Stimulated activated CD4-positive, alpha-beta T cell treated with anti-CD3 and anti-CD28 coated beads, Interleukin-12 subunit alpha, Interleukin-12 subunit beta, amount 100 ng/mL, for 4 hours (primary cell): ENCODE results near the gene CFAP100.

Source experiments
- DNase-seq: peaks from one replicate; pipeline ENCODE4 v3.0.0-alpha.2; 2020

Gene CFAP100

DNA sequence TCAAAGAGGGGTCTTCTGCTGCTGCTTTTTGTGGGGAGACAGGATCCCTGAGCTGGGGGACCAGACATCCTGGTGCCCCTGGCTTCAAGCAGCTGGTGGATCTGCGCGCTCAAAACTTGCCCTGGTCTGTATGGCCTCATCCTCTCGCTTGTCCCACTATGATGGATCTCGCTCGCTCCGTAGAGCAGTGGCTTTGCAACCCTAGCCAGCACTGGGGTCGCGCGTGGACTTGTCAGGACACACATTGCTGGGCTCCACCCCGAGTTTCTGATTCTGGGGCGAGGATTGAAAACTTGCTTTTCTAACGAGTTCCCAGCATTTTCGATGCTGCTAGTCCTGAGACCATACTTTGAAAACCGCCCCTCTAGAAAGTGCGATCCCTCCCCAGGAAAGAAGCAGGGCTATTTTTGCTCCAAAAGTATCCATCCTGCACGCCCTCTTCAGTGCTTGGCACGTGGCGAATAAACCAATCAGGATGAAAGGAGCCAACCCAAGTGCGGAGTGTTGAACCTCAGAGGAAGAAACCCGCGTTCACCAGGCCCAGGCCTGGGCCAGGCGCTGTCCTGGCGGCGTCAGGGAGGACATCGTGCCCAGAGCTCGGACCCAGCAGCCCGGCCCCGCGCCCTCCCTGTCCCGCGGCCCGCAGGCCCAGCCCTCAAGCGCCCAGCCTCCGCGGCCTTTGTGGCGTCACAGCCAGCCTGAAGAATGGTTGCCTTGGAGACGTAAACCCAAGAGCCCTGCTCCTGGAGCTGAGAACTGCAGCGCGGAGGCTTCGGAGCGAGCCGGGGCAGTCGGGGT lies at the start of gene CFAP100:
Gene CFAP100 (plus strand): TSS at position 731 of the 798 bp plus-strand sequence. CDS start 1,092 bp downstream, outside the sequence.
- DNase-seq: no peak

DNA sequence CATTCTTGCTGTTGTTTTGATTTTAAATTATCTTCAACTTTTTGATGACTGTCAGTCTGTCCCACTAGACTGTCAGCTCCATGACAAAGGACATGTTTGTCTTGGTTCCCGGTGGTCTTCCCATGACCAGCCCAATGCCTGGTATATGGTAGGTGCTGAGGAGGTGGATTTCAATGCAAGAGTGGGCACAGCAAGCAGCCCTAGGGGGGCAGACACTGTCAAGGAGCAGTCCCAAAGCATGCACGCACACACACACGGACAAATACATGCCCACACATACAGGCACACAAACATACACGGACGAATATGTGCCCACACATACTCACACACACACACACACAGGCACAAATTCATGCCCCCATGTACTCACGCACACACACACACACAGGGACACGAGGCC lies 49.5 kb upstream of the CFAP100 start:
- no peak for DNase-seq

- DNase-seq: no peak
Observed at GRCh38 chr3:126345641-126346460, 48.9 kb upstream of the CFAP100 start.

GRCh38 chr3:126346466-126346865 lies 48.2 kb upstream of the CFAP100 start:
- DNase-seq: no peak

DNA sequence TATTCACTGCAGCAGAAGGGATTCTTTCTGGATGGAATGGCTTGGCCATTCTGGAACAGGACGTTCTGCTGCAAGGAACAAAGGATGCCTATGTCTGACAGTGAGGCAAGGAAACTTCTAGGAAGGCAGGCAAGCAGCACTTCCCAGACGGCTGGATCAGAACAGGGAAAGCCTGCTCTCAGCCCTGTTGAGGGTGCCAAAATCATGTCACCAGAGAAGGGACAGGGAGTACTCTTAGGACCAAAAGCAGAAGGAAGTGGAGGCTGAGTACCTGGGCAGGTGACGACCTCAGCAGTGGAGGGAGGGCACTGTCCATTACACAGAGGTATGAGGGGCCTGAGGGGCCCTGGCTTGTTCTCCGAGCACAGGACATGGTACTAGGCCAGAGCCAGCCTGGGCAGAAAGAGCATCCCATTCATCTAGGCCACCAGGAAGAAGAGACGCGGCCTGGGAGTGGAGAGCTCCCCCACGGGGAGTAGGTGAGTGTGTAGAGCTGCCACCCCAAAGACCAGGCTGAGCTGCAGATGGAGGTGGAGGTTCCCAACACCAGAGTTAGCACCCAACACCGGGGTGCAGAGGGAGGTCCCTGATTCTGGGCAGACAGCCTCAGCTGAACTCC lies 47.1 kb upstream of the CFAP100 start:
- DNase-seq: no peak

DNA sequence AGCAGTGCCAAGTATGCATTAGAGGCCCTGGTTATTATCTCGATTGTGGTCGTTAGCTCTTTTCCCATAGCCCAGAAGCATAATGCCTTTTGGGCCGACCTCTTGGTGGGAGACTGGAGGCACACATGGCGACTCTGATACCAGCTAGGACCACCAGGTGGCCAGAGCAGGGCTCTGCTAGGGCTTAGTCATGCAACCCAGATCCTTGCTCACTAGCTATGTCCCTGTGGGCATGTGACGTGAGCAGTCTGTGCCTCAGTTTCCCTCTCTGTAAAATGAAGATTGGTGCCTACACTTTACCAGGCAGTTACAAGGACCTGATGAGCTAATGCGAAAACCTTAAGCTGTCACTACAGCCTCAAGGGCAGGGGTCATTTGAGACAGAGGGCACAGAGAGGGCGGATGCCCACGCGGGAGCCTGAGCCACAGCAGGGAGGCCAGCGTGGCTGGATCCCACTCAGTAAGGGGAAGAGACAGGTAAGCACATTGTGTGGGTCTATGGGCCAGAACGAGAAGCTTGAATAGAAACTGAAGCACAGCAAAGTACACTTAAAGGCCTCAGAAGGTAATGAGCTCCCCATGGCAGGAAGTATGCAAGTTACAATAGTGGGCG lies 46.3 kb upstream of the CFAP100 start:
- no peak for DNase-seq

DNA sequence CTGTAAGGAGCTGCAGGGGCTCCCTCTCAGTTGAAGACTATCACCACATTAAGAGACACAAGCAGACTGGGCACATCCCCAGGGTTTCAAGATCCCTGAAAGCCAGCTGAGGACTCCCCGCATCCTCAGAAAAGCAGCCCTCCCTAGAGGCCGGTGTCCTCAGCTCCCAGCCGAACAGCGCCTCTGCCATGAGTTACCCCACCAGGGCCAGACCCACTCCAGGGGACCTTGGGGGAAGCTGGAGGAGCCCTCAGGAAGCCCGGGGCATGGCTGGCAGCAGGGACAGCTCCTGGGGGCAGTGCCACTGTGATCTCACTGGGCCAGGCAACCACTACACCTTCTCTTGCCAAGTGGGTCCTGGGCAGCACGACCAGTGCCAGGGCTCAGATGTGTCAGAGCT lies 45.6 kb upstream of the CFAP100 start:
- no peak for DNase-seq

DNA sequence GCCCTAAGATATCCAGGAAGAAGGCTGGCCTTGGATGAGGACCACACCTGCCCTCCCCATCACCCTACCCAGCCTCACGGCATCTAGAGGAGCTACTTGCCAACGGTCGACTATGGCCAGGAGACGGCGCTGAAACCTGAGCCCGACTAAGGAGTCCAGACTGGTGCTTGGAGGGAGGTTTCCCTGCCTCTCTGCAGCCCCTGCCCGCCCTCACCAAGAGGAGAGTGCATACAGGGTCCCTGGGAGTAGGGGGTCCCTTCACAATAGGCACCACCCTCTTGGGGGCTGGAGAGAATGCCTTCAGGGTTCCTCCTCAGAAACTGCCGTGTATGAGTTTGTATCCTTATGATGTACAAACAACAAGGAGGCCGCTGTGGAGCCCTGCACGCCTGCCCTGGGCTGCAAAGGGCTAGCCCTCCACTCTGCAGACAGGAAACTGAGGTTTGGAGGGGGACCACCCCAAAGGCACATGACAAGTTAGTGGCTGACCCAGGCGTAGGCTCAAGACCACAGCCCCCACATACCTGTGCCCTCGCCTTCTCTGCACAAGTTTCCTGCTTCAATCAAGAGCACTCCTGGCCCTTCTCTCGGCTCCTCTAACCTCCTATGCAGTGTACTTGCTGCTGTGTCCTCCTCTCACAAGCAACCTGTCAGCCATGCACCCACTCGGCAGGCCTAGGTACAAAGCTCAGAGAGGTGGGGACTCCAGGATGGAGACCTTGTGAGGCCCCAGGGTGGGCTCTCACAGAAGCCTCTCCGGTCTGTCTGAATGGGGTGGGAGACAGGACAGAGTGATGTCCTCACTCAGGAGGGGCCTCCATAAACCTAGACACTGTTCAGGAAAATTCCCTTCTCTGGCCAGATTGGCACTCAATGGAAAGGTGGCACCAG lies 44.9 kb upstream of the CFAP100 start:
- no peak for DNase-seq

GRCh38 chr3:126350502-126351085 lies 44.1 kb upstream of the CFAP100 start:
- DNase-seq: no peak

DNA sequence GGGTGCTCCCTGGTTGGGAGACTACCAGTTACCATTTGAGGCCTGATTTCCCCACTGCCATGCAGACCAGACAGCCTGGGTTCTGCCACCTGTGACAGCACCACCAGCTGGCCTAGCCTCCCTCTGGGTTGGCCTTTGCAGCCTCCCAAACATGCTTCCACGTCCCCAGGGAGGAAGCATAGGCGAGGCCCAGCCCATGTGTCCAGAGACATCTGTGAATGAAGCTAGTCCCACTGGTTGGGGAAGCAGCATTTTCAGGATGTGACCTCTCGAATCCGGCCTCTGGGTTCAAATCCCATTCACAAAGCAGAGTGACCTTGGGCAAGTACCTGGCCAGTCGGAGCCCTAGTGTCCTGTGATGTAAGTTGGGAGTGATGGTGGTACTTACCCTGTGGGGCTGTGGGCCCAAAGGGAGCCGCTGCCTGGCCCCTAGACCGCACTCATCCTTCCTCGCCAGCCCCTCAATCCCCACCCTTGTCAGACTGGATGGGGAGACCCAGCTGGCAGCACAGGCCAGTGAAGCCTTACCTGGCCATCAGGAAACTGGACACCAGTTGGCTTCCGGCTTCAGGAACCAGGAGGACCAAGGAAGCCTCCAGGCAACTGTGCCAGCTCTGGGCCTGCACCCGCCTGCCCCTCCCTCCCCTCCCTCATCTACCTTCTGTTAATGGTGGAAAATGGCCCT lies 43.5 kb upstream of the CFAP100 start:
- DNase-seq: no peak

- no peak for DNase-seq
Observed at GRCh38 chr3:126351771-126352475, 42.8 kb upstream of the CFAP100 start.

DNA sequence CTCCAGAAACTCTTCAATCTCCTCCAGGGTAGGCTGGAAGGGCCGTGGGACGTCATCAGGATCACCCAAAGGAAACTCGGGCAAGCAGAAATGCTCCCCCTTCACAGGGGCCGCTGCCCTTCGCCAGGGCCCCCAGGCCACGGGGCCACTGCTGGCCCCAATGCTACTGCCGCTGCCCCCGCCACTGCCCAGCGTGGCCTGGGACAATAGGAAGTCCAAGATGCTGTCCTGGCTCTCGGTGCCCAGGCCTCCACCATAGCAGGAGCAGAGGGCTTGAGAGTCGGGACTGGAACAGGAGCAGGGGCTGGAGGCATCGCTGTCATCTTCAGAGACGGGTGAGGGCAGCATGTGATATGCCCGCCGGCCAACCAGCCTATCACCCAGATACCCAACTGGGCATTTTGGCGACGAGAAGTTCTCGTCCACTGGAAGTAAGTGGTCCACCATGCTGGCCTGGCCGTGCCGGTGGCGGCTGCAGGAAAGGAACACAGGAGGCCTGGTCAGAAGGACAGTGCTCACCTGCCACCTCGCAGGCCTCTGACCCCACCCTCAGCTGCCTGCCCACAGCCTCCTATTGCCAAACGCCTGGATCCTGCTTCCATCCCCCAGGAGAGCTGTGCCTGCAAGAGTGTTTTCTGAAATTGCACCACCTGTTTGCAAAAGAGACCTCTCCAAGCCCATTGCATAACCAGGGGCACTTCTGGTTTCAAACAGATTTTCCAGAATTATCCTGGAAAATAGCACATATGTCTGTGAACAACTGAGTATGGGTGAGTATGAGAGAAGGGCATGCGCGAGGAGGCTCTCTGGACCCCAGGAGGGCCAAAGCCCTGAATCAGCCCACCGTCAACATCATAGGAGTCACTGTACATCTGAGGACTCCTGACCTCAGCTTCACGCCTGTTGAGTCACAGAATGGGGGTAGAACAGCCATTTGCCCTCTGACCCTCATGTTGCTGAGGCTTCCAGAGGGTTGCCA lies 41.9 kb upstream of the CFAP100 start:
- DNase-seq: no peak

DNA sequence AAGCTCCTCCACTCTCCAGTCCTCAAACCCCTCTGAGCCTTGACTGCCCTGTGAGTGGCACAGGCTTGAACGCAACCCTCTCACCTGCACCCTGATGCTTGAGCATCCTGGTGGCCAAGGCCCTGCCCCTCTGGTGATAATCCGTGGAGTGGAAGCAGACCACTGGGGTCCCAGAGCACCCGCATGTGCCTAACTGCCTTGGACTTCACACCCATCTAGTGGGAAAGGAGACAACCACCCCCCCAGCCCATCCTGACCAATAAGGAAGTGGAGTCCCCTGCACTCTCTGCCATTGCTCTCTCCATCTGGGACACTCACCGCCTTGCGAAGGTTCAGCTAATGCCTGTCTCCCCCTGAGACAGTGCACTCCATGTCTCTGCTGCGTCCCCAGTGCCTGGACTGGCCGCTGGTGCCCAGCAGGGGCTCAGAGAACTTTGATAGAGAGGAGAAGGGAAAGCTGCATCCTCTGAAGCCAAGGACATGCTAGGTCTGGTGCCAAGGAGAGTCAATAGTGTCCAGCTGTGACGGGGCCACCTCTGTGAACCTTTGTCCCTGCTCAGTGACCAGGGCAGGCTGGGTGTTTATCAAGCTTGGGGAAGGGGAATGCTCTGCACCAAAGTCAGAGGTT lies 40.9 kb upstream of the CFAP100 start:
- DNase-seq: no peak

DNA sequence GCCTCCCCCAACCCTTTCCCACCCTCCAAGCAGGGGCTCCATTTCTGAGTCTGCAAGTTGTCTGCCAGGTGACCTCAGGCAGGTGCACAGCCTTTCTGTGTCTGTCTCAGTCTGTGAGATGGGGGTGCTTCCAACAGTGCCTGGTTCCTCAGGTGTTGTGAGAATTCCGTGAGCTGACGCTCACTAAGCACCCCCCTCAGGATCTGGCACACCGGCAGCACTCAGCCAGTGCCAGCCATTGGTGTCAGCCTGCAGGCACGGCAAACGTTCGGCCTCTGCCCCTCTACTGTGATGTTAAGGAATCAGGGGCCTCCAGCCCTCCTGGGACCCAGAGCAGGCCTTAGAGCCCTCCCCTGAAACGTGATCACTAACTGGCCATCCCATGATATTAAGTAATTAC lies 39.9 kb upstream of the CFAP100 start:
- DNase-seq: no peak

- no peak for DNase-seq
Observed at GRCh38 chr3:126355251-126355650, 39.5 kb upstream of the CFAP100 start.

DNA sequence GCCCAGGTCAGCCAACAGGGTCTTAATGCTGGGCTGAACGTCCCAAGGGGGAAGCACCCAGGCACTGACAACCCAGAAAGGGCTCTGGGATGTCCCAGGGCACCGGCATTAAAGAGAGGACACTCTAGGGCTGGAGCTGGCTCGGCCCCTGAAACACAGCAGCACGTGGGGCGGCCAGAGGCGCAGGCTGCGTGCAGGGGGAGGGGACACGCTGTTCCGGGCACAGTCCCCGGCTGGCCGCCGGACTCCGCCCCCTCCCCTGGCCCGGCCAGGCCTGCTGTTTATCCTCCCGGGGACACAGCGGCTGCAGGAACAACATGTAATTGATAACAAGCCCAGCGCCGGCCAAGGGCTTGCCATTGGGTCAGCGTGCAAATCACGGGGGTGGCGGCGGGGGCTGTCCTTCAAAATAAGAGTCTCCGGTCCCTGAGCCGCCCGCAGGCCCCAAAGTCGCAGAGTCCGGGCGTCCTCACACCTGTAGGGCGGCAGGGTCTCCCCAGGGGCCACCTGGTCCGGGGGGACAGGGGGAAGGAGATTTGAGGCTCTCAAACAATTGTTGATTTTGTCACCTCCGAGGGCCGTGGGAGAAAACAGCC lies 38.8 kb upstream of the CFAP100 start:
- no peak for DNase-seq

DNA sequence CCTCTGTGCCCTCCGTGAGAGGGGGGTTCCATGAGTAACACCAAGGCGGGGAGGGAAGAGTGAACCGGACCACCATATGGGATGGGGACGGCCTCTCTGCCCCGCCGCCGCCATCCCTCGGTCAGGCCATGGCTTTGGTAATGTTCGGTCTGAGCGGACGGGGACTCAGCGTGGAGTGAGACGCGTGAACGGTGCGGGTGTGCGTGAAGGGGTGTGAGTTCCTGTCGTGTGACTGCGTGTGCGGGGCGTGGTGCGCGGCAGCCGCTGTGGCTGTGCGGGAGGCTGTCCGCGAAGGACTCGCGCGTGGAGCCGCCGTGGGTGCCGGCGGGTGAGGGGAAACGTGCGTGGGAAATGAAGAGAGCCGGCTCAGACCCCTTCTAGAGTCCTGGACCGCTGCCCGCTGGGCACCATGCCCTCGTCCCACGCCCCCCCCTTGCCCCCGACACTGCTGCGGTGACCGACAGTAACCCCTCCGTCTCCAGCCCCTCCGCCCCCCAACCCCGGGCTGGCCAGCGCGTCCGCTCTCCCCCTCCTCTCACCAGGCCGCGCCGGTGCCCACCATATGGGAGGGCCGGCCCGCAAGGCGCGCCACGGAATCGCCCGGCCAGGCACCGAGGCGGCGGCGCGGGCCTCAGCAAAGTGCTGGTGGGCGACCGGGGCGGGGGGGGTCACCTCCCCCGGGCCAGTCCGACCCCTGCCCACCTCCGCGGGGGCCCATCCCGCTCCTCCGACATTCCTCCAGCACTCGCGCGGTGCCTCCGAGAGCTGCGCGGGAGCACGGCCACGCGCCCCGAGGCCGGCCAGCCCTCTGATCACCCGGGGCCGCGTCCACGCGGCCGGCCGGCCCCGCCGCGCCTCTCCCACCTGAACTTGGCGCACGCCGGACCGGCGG lies 38.1 kb upstream of the CFAP100 start:
- no peak for DNase-seq
